Parietal lobe (tissue), 2 donors: Measurements from ENCODE around the gene MFAP5. TPM values are rescaled to one million over a fixed set of nuclear protein-coding genes. Genes with fewer than 3 reads are reported as not detected.

Experiments used
- small RNA-seq: library from RNA; depleted of rRNA; stranded (forward); fragments of <200 nt; gene quantifications from one replicate; pipeline ENCODE3, GENCODE V24; 2014; ENCODE audit warnings: low replicate concordance
- total RNA-seq: library from RNA; depleted of rRNA; stranded (reverse); fragments of >200 nt; gene quantifications from one replicate; pipeline ENCODE4 v1.2.3, GENCODE V29; 2014

Gene MFAP5
- total RNA-seq: not detected

GRCh38 chr12:8662593-8662992, at the start of gene MFAP5:
Gene MFAP5, minus strand, starts transcription at chr12:8662826. Its CDS starts 722 bp downstream, at chr12:8662104.

GRCh38 chr12:8697476-8698131, 35.0 kb upstream of the MFAP5 start, which contains the start of gene RIMKLB:
Gene RIMKLB, plus strand, starts transcription at chr12:8697991. Its CDS starts 15,876 bp downstream, at chr12:8713867.

GRCh38 chr12:8612629-8613028, 50.0 kb downstream of the MFAP5 start, which contains the start of gene AICDA:
Gene AICDA, minus strand, starts transcription at chr12:8612859. Its CDS starts 92 bp downstream, at chr12:8612767.

Small RNAs within 50 kb of the gene (small RNA-seq; reads per million reads assigned to genes)
- not detected for gene RF00564

Other genes with a start within 250 kb of the MFAP5 start
- gene CLEC6A, start 206.9 kb downstream of the MFAP5 start, total RNA-seq: not detected
- not detected for gene CLEC4D, start 149.3 kb downstream of the MFAP5 start, total RNA-seq
- gene CLEC4E, start 121.9 kb downstream of the MFAP5 start, total RNA-seq: not detected
- not detected for gene AICDA, start 50.0 kb downstream of the MFAP5 start, total RNA-seq
- 240 TPM for gene RIMKLB, start 35.2 kb upstream of the MFAP5 start, total RNA-seq
- gene A2ML1, start 159.8 kb upstream of the MFAP5 start, total RNA-seq: 1.6 TPM